HG02571 (cell line): ENCODE results near the gene INSIG1.
A peak's percentile ranks its signal among the peaks of the same experiment; 100 is the strongest.

Experiments
- ATAC-seq: cut with Tn5 transposase; IDR thresholded peaks from one replicate; pipeline ENCODE4 v1.9.1; 2021; ENCODE audit warnings: mild to moderate bottlenecking, moderate library complexity; ENCODE audit not compliant: unreplicated experiment

INSIG1 gene

DNA sequence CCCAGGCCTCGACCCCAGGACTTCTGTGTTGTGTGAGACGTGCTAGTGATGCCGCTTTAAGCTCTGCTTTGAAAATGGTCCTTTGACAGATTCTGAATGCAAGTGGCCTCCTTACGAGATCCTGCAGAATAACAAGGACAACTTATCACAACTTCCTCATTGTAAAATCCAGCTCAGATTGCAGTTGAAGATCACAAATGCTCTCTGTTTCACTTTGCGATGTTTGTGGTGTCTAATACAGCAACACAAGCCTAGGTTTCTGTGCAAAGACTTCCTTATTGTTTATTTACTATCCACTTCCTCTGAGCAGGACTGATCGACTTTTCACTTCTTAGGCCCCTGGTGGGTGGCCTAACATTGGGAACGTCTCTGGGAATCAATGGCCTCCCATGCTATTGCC is 31.7 kb upstream of the INSIG1 start:
- no peak for ATAC-seq

DNA sequence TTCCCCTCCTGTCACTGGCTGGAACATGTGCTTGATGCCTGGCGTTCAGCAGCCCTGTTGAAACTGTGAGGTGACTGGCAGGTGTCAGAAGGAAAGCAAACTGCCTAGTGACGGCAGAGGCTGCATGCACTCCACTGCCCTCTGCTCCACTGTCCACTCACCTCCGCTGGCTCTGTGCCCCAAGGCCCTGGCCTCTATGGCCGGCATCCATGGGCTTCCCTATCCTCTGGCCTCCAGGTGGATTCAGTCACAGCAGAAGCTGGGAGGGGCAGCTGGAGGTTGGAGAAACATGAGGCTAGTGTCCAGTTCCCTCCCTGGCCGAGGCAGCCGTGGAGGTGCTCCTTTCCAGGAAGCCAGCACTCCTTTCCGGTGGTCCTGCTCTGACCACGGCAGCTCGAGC is 31.2 kb upstream of the INSIG1 start:
- no peak for ATAC-seq

DNA sequence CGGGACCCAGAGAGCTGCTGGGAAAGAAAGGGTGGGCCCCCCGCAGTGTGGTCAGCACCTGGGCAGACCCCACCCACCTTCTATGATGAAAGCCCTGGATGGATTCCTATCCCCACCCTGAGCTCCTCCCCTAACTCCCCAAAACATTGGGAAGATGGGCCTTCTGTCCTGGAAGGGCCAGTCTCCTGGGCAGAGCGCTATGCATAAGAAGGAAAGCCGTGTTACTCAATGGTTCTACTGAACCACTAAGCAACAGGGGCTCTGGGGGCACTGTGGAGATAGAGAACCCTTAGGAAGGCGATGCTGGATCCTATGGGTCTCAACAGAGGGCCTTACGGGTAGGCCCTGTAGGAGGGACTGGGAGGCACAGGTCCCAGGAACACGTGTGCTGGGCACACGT is 30.7 kb upstream of the INSIG1 start:
- ATAC-seq: no peak

DNA sequence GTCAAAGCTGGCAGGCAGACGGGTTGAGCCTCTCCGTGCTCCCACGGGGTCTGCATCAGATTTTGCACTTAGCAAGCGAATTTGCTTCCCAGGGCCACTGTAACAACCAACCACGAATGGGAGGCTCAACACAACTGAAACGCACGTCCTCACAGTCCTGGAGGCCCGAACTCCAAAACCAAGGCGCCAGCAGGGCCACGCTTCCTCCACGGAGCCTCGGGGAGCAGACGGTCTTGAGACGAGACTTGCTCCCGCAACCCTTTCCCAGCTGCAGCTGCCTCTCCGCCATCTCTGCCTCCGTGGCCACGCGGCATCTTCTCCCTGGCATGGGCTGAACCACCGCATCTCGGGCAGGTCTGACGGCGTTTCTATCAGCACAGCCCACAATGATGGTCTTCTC is 30.2 kb upstream of the INSIG1 start:
- no peak for ATAC-seq

DNA sequence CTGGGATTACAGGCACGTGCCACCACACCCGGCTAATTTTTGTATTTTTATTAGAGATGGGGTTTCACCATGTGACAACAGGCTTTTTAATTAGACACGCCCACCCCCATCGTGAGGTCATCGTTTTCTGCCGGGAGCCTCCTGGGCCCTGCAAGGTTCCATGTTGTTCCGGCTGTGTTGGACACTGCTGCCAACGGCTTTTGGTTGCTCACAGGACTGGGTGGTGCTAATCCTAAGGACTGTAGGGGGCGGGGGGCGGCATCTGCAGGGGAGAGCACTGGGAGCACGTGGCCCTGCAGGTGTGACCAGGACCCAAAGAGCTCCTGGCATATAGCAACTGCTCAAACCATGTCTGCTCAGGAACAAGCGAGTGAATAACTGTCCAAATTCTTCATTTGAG is 29.5 kb upstream of the INSIG1 start:
- no peak for ATAC-seq

DNA sequence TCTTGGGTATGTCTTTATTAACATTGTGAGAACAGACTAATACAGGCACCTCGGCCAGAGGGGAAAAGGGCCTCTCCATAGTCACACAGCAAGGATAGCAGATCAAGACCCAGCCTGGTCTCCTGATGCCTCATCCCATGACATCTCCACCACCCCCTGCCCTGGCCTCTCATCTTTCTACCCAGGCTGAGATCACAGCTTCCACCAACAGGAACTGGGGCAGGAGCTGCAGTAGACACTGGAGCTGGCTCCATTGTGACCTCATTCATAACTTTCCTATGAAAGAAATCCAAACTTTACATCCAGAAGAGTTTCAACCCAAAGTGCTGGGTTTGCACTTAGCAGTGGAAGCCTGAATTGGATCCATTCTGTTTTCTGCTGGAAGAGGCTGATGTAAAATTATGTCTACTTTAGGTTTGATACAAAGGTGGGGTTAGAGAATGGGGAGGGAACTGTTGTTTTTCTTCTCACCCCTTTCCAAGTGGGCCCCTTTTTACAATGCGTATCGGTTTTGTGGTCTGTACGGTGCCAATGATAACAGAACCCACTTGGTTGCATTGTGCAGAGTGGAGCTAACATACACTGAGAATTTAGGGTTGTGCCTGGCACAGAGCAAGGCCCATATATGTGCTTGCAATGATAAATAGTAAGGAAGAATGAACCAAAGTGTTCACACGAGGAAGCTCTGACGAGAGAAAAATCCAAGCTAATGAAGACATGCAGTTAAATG is 28.6 kb upstream of the INSIG1 start:
- no peak for ATAC-seq

DNA sequence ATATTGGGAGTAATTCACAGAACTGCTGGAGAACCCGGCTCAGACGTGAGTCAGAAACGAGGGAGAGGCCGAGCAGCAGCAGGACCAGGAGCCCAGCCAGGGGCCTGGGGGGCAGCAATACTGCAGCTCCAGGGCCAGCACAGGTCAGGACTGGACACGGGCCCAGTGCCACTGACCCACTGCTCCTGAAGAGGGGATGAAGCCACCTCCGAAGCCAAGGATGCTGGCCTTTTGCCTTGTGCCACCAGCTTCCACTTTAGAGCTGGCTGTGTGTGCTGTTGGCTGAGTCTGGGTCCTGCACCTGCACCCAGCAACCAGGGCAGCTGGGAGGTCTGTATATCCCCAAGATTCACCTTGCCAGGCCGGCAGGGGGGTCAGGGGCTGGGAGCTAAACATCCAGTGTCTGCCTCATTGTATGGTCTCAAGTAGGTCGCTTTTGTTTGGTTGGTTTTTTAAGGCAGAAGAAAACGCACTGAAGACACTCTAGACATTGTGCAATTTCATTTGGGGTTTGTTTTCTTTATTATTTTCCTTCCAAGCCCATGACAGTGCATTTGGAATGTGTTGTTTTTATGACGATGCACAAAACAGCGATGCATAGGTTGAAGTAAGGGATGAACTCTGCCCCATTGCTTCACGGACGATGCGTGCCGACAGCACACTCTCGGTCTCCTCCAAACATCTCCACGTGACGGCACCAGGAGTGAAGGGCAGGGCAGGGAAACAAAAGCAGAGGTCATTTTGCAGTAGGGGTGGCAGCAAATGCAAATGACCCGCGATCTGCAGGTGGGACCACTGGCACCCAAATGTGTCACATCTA is 27.7 kb upstream of the INSIG1 start:
- no peak for ATAC-seq

DNA sequence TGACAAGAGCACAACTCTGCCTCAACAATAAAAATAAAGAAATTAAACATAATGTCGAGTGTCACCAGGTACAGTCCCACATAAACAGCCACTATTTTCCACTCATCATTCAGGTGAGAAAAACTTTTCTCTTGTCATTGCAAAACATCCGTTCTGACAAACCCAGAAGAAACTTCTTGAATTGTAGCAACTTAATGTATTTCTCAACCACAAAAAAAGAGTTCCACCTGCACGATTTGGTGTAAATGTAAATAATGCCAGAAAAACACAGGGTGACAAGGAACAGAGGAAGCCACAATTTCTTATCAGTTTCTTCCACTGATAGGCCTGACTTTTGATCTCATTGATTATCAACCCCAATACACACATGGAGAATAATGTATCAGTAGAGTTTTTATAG is 26.8 kb upstream of the INSIG1 start:
- no peak for ATAC-seq

DNA sequence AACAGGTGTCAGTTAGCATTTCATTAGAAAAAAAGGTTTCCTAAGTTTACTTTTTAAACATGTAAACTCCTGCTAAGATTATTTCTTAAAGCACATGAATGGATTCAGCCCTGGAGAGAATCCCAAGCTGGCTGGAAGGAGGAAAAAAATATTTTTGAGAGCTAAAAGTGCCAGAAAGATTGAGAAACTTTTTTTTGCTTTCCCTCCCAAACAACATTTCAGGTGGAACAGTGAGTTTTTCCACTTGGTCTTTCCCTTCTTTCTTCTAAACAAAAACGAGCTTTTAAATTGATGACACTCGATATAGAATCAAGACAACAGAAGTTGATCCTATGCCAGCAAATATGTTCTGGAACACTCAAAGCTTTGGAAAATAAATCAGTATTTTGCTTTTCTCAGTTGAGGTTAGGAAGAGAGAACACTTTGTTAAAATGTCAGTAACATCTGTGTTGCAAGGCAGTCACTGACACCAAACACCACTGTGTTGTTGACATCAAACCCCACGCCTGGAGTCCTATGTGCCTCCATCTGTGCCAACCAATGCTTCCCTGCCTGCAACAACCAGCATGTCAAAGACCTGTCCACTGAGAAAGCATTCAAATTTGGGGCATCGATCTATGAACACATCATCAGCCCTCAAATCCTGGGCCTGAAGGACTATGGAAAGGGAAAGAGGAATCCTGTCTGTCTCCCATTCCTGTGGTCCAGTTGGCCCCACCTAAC is 22.9 kb upstream of the INSIG1 start:
- no peak for ATAC-seq

DNA sequence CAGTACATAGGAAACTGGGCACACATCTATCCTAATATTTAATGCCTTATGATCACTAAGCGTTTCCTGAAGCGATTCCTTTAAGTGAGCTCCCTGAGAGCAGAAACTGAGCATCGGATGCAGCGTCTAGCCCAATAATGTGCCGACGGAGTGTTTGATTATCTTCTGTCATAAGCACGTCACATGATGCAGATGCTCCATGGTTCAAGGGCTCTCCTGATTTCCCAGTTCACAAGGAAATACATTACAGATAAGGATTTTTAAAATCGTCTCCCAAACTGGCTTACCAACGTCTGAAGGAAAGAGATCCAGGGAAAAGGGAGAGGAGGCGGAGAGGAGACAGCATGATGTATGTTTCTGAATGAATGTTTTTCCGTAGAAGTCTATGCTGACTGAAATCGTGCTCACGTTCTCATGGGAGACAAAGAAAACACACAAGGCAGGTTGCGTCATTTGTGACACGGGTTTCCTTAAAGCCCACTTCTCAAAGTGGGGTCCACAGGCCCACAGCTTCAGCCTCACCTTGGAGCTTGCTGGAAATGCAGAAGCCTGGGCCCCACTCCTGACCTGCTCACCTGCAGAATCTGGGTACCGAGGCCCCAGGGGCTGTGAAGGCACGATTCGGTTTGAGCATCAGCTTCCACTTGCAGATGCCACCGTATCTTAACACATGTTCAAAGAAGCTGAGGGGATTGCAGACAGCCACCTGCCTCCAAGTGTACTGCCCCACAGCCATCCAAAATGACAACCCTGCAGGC is 21.5 kb upstream of the INSIG1 start:
- ATAC-seq: no peak

DNA sequence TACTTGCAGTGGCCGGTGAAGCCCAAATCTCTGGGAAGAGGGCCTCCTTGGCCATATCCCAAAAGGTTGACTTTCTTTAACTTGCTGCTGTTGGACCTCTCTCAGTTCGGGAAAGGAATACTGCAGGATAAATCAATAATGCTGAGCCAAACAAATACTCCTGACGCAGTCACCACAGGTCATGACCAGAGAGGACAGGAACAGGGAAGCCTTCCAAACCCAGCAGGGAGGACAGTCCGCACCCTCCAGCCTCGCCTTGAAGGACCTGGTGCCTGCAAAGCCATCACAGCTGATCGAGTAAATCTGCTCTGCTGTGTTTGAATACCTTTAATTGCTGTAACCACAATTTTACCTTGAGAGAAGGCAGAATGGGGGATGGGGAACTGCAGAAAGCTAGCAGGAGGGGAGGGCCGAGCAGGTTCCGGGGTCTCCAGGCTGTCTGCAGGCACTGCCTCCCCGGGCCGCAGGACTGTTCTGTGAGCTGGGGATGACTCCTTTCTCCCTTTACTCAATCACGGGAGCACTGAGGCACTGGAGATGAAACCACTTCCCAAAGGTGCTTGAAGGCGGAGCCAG is 20.8 kb upstream of the INSIG1 start:
- ATAC-seq: no peak

DNA sequence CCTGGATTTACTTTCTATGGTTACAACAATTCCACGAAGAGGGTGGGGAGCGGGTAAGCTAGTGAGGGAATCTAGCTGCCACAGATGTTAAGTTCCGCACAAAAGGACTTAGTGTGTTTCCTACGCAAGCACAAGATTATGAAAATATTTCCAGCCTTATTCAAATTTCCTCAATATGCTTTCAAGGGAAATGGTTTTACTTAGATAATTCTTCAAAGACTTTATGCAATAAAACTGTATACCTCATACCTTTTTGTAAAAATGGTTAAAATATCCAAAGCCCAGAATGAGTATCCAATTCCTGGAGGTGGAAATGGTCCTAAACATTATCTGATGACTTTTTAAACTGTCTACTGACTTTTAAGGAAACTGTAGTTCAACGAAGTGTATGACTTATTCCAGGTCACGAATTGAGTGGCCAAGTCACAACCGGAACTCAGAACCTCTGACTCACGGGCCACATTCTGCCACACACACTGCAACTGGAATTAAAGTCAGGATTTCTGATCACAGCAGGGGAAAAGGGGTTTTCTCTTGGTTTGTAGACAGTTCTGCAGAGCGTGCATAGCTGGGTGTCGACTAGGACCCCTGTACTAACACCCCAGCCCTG is 20.2 kb upstream of the INSIG1 start:
- no peak for ATAC-seq

DNA sequence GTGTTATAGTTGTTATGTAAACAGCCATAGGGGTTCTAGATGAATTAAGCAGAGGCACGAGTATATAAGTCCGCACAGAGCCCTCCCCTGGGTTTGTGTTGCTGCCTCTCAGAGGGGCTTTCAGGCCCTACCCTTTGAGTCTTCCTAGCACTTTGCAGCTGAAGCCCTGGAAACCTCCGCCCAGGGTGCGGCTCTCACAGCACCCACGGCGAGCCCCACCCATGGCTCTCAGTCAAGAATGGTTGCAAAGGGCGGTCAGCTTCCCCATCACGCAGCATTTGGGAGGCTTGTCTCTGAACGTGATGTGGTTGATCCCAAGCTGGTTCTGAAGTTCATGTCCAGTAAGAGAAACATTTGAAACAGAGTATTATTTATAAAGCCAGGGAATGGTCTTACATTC is 18.8 kb upstream of the INSIG1 start:
- ATAC-seq: no peak

DNA sequence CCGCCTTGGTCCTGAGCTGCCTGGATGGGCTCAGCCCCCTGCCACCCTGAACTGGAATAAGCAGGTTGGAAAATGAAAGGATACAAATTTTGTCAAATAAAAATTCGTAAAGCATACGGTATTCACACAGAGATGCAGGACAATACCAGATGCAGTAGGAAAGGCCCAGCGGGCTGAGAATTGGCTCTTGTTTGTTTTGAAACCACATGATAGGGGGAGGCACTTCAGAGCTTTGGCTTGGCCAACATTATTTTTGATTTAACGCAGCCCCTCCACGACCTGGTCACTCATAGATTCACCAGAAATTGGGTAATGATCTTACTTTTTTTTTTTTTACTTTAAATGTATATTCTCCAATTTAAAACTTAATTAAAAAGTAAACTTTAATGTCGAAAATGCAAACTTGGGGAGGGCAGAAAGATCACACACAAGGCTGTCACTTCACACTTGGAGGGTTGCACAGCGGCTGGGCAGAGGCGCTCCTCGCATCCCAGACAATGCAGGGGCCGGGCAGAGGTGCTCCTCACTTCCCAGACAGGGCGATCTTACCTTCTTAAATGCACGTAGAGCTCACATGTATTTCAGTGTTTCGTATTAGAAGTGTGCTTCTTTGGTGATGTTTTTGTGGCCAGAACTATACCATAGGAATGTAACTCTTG is 17.8 kb upstream of the INSIG1 start:
- ATAC-seq: no peak

DNA sequence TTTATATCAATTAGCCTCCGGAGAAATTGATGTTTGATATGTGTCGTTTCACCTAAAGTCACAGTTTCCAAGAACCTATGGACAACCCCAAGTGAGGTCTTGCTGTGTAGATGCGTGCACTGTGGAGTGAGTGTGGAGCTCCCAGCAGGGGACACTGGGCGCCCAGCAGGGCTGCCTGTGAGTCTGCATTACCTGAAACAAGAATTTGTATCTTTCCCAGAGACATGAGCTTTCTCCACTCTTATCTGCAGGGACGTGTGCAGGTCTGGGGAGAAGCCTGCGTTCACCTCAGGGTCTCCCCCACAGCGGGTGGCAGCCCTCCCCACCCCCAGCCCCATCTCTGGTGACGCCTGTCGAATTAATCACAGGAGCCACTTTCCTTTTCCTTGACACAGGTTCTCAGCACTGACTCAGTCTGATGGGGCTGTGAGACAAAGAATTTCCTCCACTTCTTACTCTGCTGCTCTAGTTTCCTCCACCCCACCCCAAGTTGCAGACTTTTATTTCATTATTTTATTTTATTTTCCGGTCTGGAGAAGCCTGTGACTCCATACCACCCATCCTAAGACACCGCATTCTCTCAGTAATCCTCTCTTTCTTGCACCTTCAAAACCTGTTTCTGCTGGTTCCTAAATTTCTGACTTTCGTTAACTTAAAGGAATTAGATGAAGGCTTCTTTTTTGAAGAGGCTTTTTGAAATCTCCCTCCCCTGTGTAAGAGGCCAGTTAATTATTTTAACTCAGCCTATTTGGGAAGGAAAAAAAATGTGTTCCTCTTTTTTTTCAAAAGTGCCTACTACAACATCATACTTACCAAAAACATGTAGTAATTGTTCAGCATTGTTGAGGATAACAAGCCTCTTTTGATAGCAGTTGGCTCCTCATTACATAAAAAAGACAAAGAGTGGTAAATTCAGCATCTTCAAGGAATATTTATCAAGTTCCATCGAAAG is 17.0 kb upstream of the INSIG1 start:
- ATAC-seq: no peak

DNA sequence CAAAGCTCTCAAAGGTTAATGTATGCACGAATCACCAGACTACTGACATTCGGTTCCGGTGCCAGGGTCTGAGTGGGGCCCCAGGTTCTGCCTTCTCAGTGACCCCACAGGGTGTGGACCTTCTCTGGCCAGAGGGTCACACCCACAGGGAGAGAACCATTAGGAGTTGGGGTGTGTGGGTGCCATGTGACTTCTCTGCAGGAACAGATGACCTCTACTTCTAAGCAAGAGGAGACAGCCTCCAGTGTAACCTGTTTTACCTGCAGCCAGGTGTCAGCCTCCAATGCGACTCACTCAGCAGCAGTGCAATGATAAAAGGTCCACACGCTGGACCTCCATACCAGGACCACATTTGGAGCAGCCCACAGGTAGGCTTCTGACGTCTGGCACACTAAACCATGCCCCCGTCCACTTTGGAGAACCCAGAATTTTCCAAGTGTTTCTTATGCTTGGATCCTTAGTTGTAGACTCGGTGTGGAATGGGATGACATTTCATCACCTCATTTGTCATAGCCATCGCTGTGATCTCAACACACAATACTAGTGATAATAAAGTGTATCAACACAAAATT is 16.2 kb upstream of the INSIG1 start:
- no peak for ATAC-seq

DNA sequence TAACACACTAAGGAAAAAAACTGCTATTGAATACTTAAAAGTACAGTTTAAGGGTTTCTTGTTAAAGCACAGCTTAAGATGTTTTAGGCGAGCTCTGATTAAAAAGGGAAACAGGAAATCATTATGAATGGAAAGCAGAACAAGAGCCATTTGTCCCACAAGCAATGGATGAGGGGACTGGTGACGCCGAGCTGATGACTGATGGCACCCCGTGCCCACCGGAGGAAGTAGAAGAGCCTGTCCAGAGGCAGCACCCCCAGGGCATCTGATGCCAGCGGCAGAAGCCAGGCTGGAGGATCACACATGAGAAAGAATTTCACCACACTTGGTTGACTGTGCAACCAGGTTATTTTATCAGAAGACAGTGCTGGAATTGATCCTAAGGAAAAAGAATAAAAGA is 15.0 kb upstream of the INSIG1 start:
- ATAC-seq: no peak

DNA sequence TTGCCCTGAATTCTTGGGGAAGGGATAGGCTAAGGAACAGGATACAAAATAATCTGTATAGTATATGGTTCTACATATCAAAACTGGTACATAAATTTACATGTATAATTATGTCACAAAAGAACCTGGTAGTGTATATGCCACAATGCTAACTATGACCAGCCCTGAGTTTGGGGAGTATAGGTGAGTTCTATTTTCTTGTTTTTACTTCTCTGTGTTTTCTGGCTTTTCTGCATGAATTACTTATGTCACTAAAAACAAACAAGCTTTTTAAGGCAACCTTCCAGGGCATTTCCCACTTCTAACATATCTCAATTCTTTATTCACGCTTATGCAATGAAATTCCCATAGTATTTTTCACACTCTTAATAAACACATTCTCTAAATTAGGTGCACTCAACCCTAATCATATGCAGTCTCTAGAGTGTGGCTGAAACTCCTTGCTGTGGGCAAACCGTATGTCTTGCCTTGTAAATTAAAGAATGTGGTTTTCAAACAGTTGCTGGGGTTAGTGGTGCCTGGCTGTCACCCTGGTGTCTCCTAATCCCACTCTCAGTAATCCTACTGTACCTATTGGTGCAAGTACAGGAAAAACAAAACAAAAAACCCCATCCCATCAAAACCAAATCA is 14.0 kb upstream of the INSIG1 start:
- ATAC-seq: peak; percentile 89
